ENCODE results near the gene ENPP6. TPM values are rescaled to one million over a fixed set of nuclear protein-coding genes. Genes with fewer than 3 reads are reported as not detected.

The ENPP6 gene
- polyA plus RNA-seq: not detected in 2 replicates
- not detected in 2 replicates for polyA minus RNA-seq

DNA sequence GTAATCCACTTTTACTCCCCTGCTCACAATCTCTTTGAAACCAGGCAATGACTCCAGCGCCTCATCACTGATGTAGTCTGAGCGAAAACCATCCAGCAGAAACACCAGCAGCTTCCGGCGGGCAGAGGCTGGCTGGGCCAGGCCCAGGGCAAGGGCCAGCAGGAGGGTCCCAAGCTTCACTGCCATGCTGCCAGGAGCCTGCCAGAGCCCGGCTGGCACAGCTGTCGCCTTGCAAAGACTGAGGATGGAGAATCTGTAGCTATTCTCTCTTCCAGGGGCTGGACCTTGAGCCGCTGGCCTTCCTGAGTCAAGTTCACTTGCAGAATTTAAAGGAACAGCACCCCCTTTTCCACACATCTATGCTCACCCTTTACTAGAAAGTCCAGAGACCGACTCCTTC is at the start of gene ENPP6:
TSS of gene ENPP6 (minus strand) at position 240 of the 400 bp plus-strand sequence. CDS start at position 186, 54 bp downstream.
- no peaks in the 10 kb centered on the region for H4K20me1 ChIP-seq (ENCODE audit: insufficient read depth)
- no peak within 1 kb of the TSS for H3K4me3 ChIP-seq (ENCODE audit: low read length)
- no peaks in the 10 kb centered on the region for H3K27me3 ChIP-seq (ENCODE audit: insufficient read depth, low read depth, low read length)
- H2AFZ ChIP-seq (ENCODE audit: low read depth, low read length): no peak within 1 kb of the TSS
- no peaks in the 10 kb centered on the region for H3K9me3 ChIP-seq (ENCODE audit: low read length)
- no peak for TF ChIP-seq TAF1 (IDR thresholded peaks at IDR 0.05; ENCODE audit: low read depth)
- TF ChIP-seq, protein P1, sequence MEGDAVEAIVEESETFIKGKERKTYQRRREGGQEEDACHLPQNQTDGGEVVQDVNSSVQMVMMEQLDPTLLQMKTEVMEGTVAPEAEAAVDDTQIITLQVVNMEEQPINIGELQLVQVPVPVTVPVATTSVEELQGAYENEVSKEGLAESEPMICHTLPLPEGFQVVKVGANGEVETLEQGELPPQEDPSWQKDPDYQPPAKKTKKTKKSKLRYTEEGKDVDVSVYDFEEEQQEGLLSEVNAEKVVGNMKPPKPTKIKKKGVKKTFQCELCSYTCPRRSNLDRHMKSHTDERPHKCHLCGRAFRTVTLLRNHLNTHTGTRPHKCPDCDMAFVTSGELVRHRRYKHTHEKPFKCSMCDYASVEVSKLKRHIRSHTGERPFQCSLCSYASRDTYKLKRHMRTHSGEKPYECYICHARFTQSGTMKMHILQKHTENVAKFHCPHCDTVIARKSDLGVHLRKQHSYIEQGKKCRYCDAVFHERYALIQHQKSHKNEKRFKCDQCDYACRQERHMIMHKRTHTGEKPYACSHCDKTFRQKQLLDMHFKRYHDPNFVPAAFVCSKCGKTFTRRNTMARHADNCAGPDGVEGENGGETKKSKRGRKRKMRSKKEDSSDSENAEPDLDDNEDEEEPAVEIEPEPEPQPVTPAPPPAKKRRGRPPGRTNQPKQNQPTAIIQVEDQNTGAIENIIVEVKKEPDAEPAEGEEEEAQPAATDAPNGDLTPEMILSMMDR (IDR thresholded peaks at IDR 0.05; ENCODE audit: poor library complexity, severe bottlenecking): no peak
- TF ChIP-seq EZH2 (IDR thresholded peaks at IDR 0.05; ENCODE audit: borderline replicate concordance, insufficient read depth, low read length, poor library complexity, severe bottlenecking): no peak
- TF ChIP-seq, protein P2, sequence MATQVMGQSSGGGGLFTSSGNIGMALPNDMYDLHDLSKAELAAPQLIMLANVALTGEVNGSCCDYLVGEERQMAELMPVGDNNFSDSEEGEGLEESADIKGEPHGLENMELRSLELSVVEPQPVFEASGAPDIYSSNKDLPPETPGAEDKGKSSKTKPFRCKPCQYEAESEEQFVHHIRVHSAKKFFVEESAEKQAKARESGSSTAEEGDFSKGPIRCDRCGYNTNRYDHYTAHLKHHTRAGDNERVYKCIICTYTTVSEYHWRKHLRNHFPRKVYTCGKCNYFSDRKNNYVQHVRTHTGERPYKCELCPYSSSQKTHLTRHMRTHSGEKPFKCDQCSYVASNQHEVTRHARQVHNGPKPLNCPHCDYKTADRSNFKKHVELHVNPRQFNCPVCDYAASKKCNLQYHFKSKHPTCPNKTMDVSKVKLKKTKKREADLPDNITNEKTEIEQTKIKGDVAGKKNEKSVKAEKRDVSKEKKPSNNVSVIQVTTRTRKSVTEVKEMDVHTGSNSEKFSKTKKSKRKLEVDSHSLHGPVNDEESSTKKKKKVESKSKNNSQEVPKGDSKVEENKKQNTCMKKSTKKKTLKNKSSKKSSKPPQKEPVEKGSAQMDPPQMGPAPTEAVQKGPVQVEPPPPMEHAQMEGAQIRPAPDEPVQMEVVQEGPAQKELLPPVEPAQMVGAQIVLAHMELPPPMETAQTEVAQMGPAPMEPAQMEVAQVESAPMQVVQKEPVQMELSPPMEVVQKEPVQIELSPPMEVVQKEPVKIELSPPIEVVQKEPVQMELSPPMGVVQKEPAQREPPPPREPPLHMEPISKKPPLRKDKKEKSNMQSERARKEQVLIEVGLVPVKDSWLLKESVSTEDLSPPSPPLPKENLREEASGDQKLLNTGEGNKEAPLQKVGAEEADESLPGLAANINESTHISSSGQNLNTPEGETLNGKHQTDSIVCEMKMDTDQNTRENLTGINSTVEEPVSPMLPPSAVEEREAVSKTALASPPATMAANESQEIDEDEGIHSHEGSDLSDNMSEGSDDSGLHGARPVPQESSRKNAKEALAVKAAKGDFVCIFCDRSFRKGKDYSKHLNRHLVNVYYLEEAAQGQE (IDR thresholded peaks at IDR 0.05; ENCODE audit: borderline replicate concordance): no peak
- TF ChIP-seq POLR2AphosphoS5 (IDR thresholded peaks at IDR 0.05): no peak
- no peak for TF ChIP-seq SMC3 (conservative IDR thresholded peaks at IDR 0.05; ENCODE audit: poor library complexity)
- no peak for TF ChIP-seq MXI1 (conservative IDR thresholded peaks at IDR 0.05; ENCODE audit: poor library complexity, severe bottlenecking)
- TF ChIP-seq EP300 (conservative IDR thresholded peaks at IDR 0.05; ENCODE audit: poor library complexity, severe bottlenecking): no peak
- no peak for TF ChIP-seq RAD21 (conservative IDR thresholded peaks at IDR 0.05)
- H3K27ac ChIP-seq (ENCODE audit: low read length): no peak within 1 kb of the TSS
- H3F3A ChIP-seq (ENCODE audit: insufficient read depth, low read length, poor library complexity, severe bottlenecking): no peaks in the 10 kb centered on the region
- H3K9ac ChIP-seq (ENCODE audit: low read length): no peak within 1 kb of the TSS
- H3K9me2 ChIP-seq (ENCODE audit: insufficient read depth, low read length): no peaks in the 10 kb centered on the region
- H3K36me3 ChIP-seq (ENCODE audit: insufficient read depth, low read length): no peaks in the 10 kb centered on the region
- no peak within 1 kb of the TSS for H3K4me2 ChIP-seq (ENCODE audit: low read length)
- H3K79me2 ChIP-seq (replicated peaks; ENCODE audit: insufficient read depth, low read length): no peaks in the 10 kb centered on the region

DNA sequence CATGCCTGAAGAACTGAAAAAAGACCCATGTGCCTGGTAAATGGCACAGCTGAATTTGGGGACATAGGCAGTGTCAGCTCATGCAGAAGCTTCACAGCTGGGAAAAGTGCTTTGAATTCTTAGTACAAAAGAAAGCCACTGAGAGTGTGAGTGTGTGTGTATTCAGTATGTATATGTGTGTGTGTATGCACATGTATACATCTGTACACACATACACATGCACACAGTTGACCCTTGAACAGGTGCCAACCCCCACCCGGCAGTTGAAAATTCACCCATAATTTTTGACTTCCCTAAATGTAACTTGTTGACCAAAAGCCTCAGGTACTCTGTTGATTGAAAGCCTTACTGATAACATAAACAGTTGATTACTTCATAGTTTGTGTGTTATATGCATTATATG is 49.5 kb upstream of the ENPP6 start:
- Histone ChIP-seq H3K36me3 (ENCODE audit: insufficient read depth, low read length) (no peaks in the 10 kb centered on the region), H3K79me2 (replicated peaks; ENCODE audit: insufficient read depth, low read length) (no peaks in the 10 kb centered on the region), H3K27me3 (ENCODE audit: insufficient read depth, low read depth, low read length) (no peaks in the 10 kb centered on the region), H3F3A (ENCODE audit: insufficient read depth, low read length, poor library complexity, severe bottlenecking) (no peaks in the 10 kb centered on the region), H3K9me3 (ENCODE audit: low read length) (no peaks in the 10 kb centered on the region), H3K27ac (ENCODE audit: low read length) (no peak overlapping the region), H3K4me2 (ENCODE audit: low read length) (no peak overlapping the region), H3K9me2 (ENCODE audit: insufficient read depth, low read length) (no peaks in the 10 kb centered on the region), H2AFZ (ENCODE audit: low read depth, low read length) (no peak overlapping the region), H4K20me1 (ENCODE audit: insufficient read depth) (no peaks in the 10 kb centered on the region), H3K9ac (ENCODE audit: low read length) (no peak overlapping the region), H3K4me3 (ENCODE audit: low read length) (no peak overlapping the region)
- TF ChIP-seq TAF1 (IDR thresholded peaks at IDR 0.05; ENCODE audit: low read depth): no peak
- TF ChIP-seq MXI1 (conservative IDR thresholded peaks at IDR 0.05; ENCODE audit: poor library complexity, severe bottlenecking): no peak
- TF ChIP-seq RAD21 (conservative IDR thresholded peaks at IDR 0.05): no peak

All from neural cell (in vitro differentiated cells).